Activated CD4-positive, alpha-beta T cell treated with anti-CD3 and anti-CD28 coated beads, Interleukin-2, amount 10 ng/mL, durations not matched to agents 24 days and 14 days (primary cell): ENCODE results near the gene TRIM16. TPM values are rescaled to one million over a fixed set of nuclear protein-coding genes. Genes with fewer than 3 reads are reported as not detected.
"Not testable (repeated sequence)": the region's sequence is repeated elsewhere in the genome, so short reads cannot be mapped to it uniquely, and the experiment has no call there.

Experiments used
- DNase-seq: peaks from one replicate; pipeline ENCODE4 v3.0.0; 2022
- H3K27ac Mint-ChIP-seq: one replicate; pipeline ENCODE4 v1.8.0; 2022; ENCODE audit warnings: mild to moderate bottlenecking, mixed read lengths
- H3K27me3 Mint-ChIP-seq: one replicate; pipeline ENCODE4 v1.8.0; 2022; ENCODE audit warnings: mixed read lengths
- H3K36me3 Mint-ChIP-seq: one replicate; pipeline ENCODE4 v1.8.0; 2022; ENCODE audit warnings: low read depth, mild to moderate bottlenecking, mixed read lengths
- H3K4me1 Mint-ChIP-seq: one replicate; pipeline ENCODE4 v1.8.0; 2021; ENCODE audit warnings: mixed read lengths
- H3K4me3 Mint-ChIP-seq: one replicate; pipeline ENCODE4 v1.8.0; 2022; ENCODE audit warnings: mild to moderate bottlenecking, moderate library complexity, mixed read lengths
- H3K9me3 Mint-ChIP-seq: one replicate; pipeline ENCODE4 v1.8.0; 2021; ENCODE audit warnings: mixed read lengths
- intact Hi-C: fragments of 100-400 bp; cut with micrococcal nuclease; formaldehyde crosslinking; loops from one replicate; pipeline ENCODE4 v1.15.1; 2023
- total RNA-seq: library from RNA; stranded (reverse); gene quantifications from 2 replicates; pipeline ENCODE4 v1.2.3, GENCODE V29; 2022

Gene TRIM16
- total RNA-seq, 1 donor from 2014 or later = 15.2 TPM

DNA sequence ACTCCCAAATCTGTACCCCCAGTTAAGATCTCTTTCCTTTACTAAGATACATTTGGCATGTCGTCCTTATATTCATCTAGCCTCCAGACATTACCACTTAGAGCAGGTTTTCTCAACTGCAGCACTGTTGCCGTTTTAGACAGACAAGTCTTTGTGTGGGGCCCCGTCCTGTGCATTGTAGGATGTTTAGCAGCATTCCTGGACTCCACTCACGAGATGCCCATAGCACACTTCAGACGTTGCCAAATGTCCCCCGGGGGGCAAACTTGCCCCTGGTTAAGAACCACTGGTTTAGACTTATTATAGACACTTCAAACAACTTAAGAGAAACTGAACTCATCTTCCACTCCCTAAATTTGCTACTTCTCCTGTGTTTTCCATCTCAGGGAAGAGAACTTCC lies 8.1 kb downstream of the TRIM16 start:
- H3K36me3 Mint-ChIP-seq = peaks cover 46% of the 10 kb centered on the region
- H3K4me3 Mint-ChIP-seq, H3K9me3 Mint-ChIP-seq, intact Hi-C loops, H3K27ac Mint-ChIP-seq, DNase-seq, H3K4me1 Mint-ChIP-seq, H3K27me3 Mint-ChIP-seq: not testable (repeated sequence)

DNA sequence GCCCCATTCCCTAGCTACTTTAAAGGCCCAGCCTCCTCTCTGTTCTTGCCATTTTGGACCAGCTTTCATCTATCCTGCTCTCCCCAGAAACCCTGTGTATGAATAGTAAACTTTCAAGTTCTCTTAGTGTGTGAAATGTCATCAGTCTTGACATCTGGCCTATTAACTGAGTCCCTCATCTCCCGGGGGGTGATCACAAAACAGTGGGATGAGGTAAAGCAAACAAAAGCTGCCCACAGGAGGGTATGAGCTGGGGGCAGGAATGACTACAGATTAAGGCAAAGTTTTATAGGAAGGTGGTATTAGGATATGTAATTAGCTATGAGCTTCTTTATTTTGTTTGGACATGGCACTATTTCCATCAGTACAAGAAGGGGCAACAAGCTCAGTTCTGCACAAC lies 9.5 kb downstream of the TRIM16 start:
- intact Hi-C loops, H3K4me1 Mint-ChIP-seq, DNase-seq, H3K27ac Mint-ChIP-seq, H3K9me3 Mint-ChIP-seq, H3K27me3 Mint-ChIP-seq, H3K4me3 Mint-ChIP-seq: not testable (repeated sequence)
- H3K36me3 Mint-ChIP-seq = peaks cover 41% of the 10 kb centered on the region

DNA sequence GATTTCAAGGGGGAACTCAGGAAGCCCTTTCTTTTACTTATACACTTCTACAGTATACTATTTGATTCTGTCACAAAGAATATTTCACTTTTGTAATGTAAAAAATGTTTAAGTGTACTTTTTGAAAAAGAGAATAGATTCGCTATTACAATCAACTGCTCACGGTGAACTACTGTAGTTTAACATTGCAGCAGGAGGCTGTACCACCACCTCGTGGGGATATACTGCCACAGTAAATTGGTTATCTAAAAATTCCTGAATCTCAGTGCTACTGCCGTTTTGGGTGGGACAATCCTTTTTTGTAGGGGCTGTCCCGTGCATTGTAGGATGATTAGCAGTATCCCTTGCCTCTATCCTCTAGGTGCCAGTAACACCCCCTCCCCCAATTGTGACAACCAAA lies 14.6 kb downstream of the TRIM16 start:
- intact Hi-C loops, H3K4me3 Mint-ChIP-seq, H3K4me1 Mint-ChIP-seq, H3K9me3 Mint-ChIP-seq, H3K27me3 Mint-ChIP-seq, DNase-seq, H3K27ac Mint-ChIP-seq: not testable (repeated sequence)
- H3K36me3 Mint-ChIP-seq = peaks cover 27% of the 10 kb centered on the region

DNA sequence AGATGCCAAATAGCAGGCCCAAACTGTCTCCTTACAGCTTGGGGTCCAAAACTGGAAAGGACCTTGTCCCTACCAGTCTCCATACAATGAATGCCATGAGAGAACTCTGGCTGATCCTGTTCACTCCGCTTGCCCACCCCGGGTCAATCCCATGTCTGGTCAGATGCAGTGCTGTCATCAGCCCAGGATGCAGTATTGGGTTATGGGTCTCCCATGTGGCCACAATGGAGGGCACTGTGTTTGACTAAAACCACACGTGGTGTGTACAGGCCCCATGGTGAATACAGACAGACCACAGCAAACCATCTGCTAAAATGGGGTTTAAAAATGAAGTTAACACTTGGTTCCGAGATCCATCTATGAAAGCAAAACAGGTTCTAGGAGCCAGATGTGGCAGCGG lies 20.4 kb downstream of the TRIM16 start:
- peaks cover 6% of the 10 kb centered on the region for H3K4me1 Mint-ChIP-seq
- no peak overlapping the region for H3K4me3 Mint-ChIP-seq
- peaks cover 28% of the 10 kb centered on the region for H3K36me3 Mint-ChIP-seq
- intact Hi-C loops = no loop called here
- no peaks in the 10 kb centered on the region for H3K9me3 Mint-ChIP-seq
- no peak overlapping the region for H3K27ac Mint-ChIP-seq
- DNase-seq = no peak
- H3K27me3 Mint-ChIP-seq = no peaks in the 10 kb centered on the region

DNA sequence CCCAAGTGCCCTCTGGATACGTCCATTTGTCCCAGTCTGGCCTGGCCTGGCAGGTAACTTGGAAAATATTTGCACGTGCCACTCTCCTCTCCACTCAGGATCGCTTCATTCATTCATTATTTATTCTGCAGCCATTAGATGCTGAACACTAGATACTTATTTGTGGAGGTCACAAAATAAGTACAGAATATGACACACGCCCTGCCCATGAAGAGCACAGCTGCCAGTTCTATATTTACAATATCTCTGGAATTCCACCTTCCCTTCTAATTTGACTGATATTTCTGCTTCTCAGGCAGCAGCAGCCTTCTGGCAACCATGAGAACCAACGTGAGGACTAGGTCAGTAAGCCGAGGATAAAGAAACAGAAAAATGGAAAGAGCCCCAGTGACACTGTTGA lies 20.9 kb downstream of the TRIM16 start:
- Mint-ChIP-seq H3K9me3 (no peaks in the 10 kb centered on the region), H3K27me3 (no peaks in the 10 kb centered on the region), H3K27ac (no peak overlapping the region), H3K4me3 (no peak overlapping the region), H3K4me1 (peaks cover 6% of the 10 kb centered on the region), H3K36me3 (peaks cover 25% of the 10 kb centered on the region)
- no peak for DNase-seq
- intact Hi-C loops = no loop called here

DNA sequence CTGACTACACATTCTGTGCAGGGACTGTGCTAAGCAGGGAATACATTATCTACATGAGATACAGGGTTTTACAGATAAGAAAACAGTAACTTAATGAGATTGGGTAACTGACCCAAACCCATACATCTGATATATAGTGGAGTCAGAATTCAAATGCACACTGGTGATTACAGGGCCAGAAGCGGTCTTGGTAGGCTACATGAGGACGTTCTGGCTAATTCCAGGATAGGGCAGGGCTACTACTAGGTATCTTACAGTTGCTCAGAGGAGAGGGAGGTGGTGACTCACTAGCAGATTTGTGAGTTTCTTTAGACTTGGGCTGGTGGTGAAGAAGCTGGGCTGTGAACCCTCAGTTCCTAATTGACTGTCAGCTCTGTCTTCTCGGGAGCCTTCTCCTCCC lies 21.4 kb downstream of the TRIM16 start:
- intact Hi-C loops = no loop called here
- DNase-seq = no peak
- Mint-ChIP-seq H3K4me1 (peaks cover 6% of the 10 kb centered on the region), H3K4me3 (no peak overlapping the region), H3K27ac (no peak overlapping the region), H3K27me3 (no peaks in the 10 kb centered on the region), H3K9me3 (no peaks in the 10 kb centered on the region), H3K36me3 (peaks cover 21% of the 10 kb centered on the region)

DNA sequence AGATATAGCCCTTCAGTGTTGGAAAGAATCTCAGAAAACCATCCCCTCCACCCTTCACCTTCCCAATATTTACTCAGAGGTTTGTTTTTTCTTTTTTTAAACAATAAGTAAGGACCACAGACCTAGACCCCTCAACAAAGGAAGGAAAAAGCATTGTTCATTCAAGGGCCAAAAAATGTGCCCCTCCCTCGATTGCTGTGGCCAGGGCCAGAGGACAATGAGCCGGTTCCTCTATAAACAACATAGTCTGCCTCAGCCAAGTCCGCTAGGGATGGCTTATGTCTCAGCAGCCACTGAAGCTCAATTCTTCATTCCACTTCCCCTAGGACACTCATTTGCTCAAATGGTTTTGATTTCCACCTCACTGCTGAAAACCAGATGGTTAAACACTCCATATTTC lies 24.0 kb downstream of the TRIM16 start:
- intact Hi-C loops = no loop called here
- peaks cover 8% of the 10 kb centered on the region for H3K4me1 Mint-ChIP-seq
- peaks cover 18% of the 10 kb centered on the region for H3K36me3 Mint-ChIP-seq
- no peaks in the 10 kb centered on the region for H3K27me3 Mint-ChIP-seq
- no peak overlapping the region for H3K27ac Mint-ChIP-seq
- no peak overlapping the region for H3K4me3 Mint-ChIP-seq
- H3K9me3 Mint-ChIP-seq = no peaks in the 10 kb centered on the region
- no peak for DNase-seq

DNA sequence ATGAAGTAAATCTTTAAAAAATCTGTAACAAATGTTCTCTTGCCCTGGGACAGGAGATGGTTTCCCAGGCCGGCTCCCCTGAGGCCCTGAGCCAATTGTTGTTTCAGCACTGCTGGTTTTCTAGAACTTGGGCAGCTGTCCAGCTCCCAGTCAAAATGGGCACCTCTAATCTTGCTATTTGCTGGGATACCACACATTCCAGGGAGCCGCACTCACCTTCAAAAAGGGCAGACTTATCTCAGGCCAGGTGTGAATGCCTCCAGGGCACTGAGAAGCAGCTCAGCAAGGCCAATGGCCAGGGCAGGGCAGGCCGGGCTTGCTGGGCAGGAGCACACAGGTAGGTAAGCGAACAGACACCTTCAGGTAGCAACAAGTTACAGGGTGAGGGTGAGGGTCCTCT lies 24.4 kb downstream of the TRIM16 start:
- H3K4me3 Mint-ChIP-seq = no peak overlapping the region
- DNase-seq = no peak
- no peaks in the 10 kb centered on the region for H3K27me3 Mint-ChIP-seq
- peaks cover 8% of the 10 kb centered on the region for H3K4me1 Mint-ChIP-seq
- peaks cover 18% of the 10 kb centered on the region for H3K36me3 Mint-ChIP-seq
- intact Hi-C loops = no loop called here
- H3K27ac Mint-ChIP-seq = no peak overlapping the region
- no peaks in the 10 kb centered on the region for H3K9me3 Mint-ChIP-seq

DNA sequence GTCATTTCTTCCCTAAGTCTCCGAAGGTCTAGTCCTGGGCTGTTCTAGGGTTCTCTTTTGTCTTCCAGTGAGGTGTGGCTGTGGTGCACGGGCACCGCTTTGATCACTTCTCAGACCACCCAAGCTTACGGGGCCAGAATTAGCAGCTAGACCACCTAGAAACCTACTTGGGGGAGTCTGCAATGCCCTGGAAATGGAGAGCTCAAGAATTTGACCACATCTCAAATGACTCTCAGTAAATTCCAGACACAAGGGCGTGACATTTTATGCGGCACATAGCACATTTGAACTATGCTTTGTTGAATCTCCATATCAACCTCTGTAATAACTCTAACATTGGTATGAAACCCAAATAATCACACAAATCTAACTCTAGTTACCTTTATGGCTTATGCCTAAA lies 24.9 kb downstream of the TRIM16 start:
- H3K9me3 Mint-ChIP-seq = no peaks in the 10 kb centered on the region
- DNase-seq = no peak
- no peaks in the 10 kb centered on the region for H3K27me3 Mint-ChIP-seq
- no peak overlapping the region for H3K27ac Mint-ChIP-seq
- intact Hi-C loops = no loop called here
- peaks cover 15% of the 10 kb centered on the region for H3K36me3 Mint-ChIP-seq
- no peak overlapping the region for H3K4me3 Mint-ChIP-seq
- peaks cover 8% of the 10 kb centered on the region for H3K4me1 Mint-ChIP-seq

DNA sequence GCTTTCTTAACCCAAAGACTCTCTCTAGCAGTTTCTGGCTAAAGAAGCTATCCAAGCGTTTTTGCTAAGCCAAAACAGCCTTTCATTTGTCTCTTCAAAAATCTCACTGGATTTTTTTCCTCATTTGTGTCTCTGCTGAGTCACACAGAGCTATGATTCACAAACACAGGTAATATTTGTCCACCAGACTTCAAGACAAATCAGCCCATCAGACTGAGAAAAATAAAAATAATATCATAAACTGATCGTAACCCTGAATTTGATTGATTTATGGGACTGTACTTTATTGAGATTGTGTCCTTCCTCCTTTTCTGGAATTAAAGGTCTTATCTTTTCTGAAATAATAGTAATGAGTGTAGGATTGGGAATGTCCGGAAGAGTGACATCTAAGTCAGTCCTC lies 25.8 kb downstream of the TRIM16 start:
- no peak overlapping the region for H3K4me3 Mint-ChIP-seq
- no peaks in the 10 kb centered on the region for H3K27me3 Mint-ChIP-seq
- peaks cover 8% of the 10 kb centered on the region for H3K4me1 Mint-ChIP-seq
- intact Hi-C loops = no loop called here
- no peaks in the 10 kb centered on the region for H3K9me3 Mint-ChIP-seq
- DNase-seq = no peak
- H3K27ac Mint-ChIP-seq = no peak overlapping the region
- peaks cover 9% of the 10 kb centered on the region for H3K36me3 Mint-ChIP-seq

DNA sequence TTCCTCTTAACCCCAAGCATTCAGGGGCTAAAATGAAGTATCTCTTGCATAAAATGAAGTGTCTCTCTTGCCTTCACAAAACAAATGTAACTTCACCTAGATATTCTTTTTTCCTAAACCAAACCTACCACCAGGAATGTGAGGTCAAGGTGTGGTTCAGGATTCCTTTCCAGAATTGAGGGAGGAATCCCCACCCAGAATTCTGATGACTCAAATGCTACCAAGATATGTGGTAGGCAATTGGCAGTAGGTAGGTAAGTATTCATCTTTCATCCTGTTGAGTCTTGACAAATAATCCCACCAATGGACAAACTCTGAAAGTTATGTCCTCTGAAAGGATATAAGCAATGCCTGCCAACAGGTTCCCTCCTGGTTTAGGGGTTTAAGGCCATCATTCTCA lies 26.2 kb downstream of the TRIM16 start:
- peaks cover 5% of the 10 kb centered on the region for H3K36me3 Mint-ChIP-seq
- DNase-seq = no peak
- no peak overlapping the region for H3K4me3 Mint-ChIP-seq
- intact Hi-C loops = no loop called here
- H3K27ac Mint-ChIP-seq = no peak overlapping the region
- H3K9me3 Mint-ChIP-seq = no peaks in the 10 kb centered on the region
- H3K4me1 Mint-ChIP-seq = peaks cover 8% of the 10 kb centered on the region
- H3K27me3 Mint-ChIP-seq = no peaks in the 10 kb centered on the region

DNA sequence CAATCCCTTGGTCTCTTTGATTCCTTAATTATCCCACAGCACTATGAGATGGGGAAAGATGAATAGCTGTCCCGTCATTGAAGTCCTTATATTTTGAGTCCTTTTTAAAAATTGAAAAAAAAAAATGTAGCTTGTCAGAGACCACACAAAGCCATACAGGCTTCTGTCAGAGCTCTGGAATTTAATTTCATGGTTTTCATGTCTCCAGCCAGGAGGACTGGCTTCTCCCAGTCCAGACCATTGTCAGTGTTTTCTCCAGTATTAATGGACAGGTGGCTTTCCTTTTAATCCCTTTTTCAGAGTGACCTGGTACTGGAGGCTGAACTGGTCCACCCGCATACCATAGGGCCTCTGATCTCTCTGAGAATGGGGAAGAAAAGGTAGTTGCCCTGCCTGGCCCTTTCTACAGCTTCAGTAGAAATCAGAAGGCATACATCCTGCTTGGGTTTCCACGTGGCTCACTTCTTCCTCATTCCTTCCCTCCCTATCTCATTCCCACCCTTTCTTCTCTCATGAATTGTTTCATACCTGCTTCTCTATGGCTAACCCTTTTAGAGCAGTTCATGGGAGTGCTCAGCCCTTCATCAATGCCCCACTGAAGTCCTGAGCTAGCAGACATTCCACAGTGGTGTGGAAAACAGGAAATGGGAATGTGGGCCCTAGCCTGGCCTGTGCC lies 29.1 kb downstream of the TRIM16 start:
- Mint-ChIP-seq H3K36me3 (peaks cover 5% of the 10 kb centered on the region), H3K4me1 (peaks cover 18% of the 10 kb centered on the region), H3K27ac (no peak overlapping the region), H3K9me3 (no peaks in the 10 kb centered on the region), H3K27me3 (no peaks in the 10 kb centered on the region), H3K4me3 (no peak overlapping the region)
- DNase-seq = no peak
- intact Hi-C loops = no loop called here

DNA sequence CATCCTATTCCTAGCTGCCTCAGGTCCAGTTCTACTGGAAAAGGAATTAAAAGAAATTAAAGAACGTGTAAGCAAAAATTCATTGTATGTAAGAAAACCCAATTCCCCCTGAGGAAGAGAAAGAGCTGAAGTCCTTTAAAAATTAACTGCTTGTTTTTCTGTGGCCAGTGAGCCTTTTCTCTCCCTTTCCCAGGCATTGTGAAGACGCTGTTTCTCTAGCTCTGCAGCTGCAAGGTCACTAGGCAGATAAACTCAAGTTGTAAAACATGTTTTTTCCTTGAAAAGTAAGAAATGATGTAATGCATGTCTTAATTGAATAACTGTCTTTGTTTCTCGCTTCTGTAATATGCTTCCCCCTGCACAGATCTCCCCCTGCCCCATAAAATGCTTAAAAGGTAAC lies 29.7 kb downstream of the TRIM16 start:
- H3K27ac Mint-ChIP-seq, H3K4me3 Mint-ChIP-seq, H3K27me3 Mint-ChIP-seq, H3K36me3 Mint-ChIP-seq, H3K9me3 Mint-ChIP-seq, intact Hi-C loops, DNase-seq: not testable (repeated sequence)
- peaks cover 24% of the 10 kb centered on the region for H3K4me1 Mint-ChIP-seq

DNA sequence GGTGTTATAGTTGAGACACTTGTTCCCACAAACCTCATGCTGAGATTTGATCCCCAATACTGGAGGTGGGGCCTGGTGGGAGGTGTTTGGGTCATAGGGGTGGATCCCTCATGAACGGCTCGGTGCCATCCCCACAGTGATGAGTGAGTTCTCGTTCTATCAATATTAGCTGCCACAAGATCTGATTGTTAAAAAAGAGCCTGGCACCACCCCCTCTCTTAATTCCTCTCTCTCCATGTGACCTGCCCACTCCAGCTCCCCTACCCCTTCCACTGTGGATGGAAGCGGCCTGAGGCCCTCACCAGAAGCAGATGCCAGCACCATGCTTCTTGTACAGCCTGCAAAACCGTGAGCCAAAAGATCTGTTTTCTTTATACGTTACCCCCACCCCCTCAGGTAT lies 31.2 kb downstream of the TRIM16 start:
- H3K36me3 Mint-ChIP-seq = peaks cover 9% of the 10 kb centered on the region
- DNase-seq = no peak
- H3K27me3 Mint-ChIP-seq = no peaks in the 10 kb centered on the region
- intact Hi-C loops = no loop called here
- no peak overlapping the region for H3K4me3 Mint-ChIP-seq
- peaks cover 36% of the 10 kb centered on the region for H3K4me1 Mint-ChIP-seq
- H3K9me3 Mint-ChIP-seq = no peaks in the 10 kb centered on the region
- no peak overlapping the region for H3K27ac Mint-ChIP-seq

DNA sequence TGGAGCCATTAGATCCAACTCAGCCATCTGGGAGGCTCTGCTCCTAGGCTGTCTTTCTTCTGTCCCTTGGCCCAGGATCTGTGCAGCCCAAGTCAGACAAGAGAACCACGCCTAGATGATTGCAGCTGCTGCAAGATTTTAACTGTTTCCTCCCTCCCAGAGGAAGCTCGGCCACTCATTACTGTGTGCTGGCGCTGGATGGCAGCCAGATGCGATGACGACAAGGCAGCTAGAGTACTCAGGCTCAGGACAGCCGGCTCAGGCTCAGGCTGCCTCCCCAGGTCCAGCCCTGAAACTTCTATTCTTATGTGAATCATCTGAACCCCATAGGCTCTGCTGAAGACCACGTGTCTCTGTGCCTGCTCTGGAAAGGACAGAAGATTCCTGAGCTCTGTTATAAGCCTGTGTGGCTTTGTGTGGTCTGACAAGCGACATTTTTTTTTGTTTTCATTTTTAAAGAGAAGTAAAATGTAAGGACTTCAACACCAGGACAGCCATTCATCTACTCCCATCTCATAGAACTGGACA lies 32.5 kb downstream of the TRIM16 start:
- peak overlapping the region; percentile 78 for H3K4me3 Mint-ChIP-seq
- H3K27me3 Mint-ChIP-seq = no peaks in the 10 kb centered on the region
- intact Hi-C loops = no loop called here
- H3K4me1 Mint-ChIP-seq = peaks cover 38% of the 10 kb centered on the region
- DNase-seq = peak; percentile 83
- H3K36me3 Mint-ChIP-seq = peaks cover 7% of the 10 kb centered on the region
- H3K27ac Mint-ChIP-seq = peak overlapping the region; percentile 65
- no peaks in the 10 kb centered on the region for H3K9me3 Mint-ChIP-seq
